HTR-8/SVneo (cell line): Measurements from ENCODE around the gene MS4A10.

Experiments used
- DNase-seq: peaks from one replicate; pipeline ENCODE4 v3.0.0; 2011; ENCODE audit warnings: low spot score, mixed read lengths; ENCODE audit not compliant: insufficient read length
- FAIRE-seq: peaks from 2 replicates; lab custom pipeline; 2011; peaks lifted over from hg19 to GRCh38; lab: Jason Lieb, UNC

The MS4A10 gene

GRCh38 chr11:60783911-60784310 lies 1.2 kb upstream of the MS4A10 start:
- DNase-seq: no peak
- FAIRE-seq: no peak

GRCh38 chr11:60785806-60786361 lies 751 bp downstream of the MS4A10 start:
- no peak for FAIRE-seq
- DNase-seq: no peak

- DNase-seq: no peak
These were observed 1.9 kb downstream of the MS4A10 start for GRCh38 chr11:60786811-60787567.

GRCh38 chr11:60788401-60789125 lies 3.4 kb downstream of the MS4A10 start:
- FAIRE-seq (no peak), DNase-seq (no peak)

More at GRCh38 chr11:60786811-60787567, 1.9 kb downstream of the MS4A10 start:
- FAIRE-seq: no peak

GRCh38 chr11:60790726-60791125 lies 5.6 kb downstream of the MS4A10 start:
- FAIRE-seq: no peak
- DNase-seq: no peak

GRCh38 chr11:60791153-60791933 lies 6.2 kb downstream of the MS4A10 start:
- DNase-seq (no peak), FAIRE-seq (no peak)

- FAIRE-seq: no peak
These were observed 7.4 kb downstream of the MS4A10 start for GRCh38 chr11:60792521-60792920.

GRCh38 chr11:60795291-60795690 lies 10.2 kb downstream of the MS4A10 start:
- FAIRE-seq: no peak
- no peak for DNase-seq

More at GRCh38 chr11:60792521-60792920, 7.4 kb downstream of the MS4A10 start:
- no peak for DNase-seq

GRCh38 chr11:60797846-60798630 lies 12.9 kb downstream of the MS4A10 start:
- DNase-seq (no peak), FAIRE-seq (no peak)

- FAIRE-seq (no peak), DNase-seq (no peak)
These were observed 13.5 kb downstream of the MS4A10 start for GRCh38 chr11:60798631-60799030.

GRCh38 chr11:60801194-60801593 lies 16.1 kb downstream of the MS4A10 start:
- FAIRE-seq (no peak), DNase-seq (no peak)

- no peak for FAIRE-seq
- DNase-seq: no peak
These were observed 18.3 kb downstream of the MS4A10 start for GRCh38 chr11:60803273-60803936.

- no peak for FAIRE-seq
These were observed 24.1 kb downstream of the MS4A10 start for GRCh38 chr11:60809249-60809648.

GRCh38 chr11:60809691-60810090 lies 24.6 kb downstream of the MS4A10 start:
- no peak for DNase-seq
- FAIRE-seq: no peak

More at GRCh38 chr11:60809249-60809648, 24.1 kb downstream of the MS4A10 start:
- no peak for DNase-seq

GRCh38 chr11:60810151-60810550 lies 25.0 kb downstream of the MS4A10 start:
- FAIRE-seq: no peak
- no peak for DNase-seq

- FAIRE-seq (no peak), DNase-seq (no peak)
These were observed 25.4 kb downstream of the MS4A10 start for GRCh38 chr11:60810569-60810968.

GRCh38 chr11:60813324-60813723 lies 28.2 kb downstream of the MS4A10 start:
- no peak for DNase-seq
- FAIRE-seq: no peak

- DNase-seq (no peak), FAIRE-seq (no peak)
These were observed 29.0 kb downstream of the MS4A10 start for GRCh38 chr11:60814112-60814511.

GRCh38 chr11:60816590-60817157 lies 31.5 kb downstream of the MS4A10 start:
- DNase-seq (no peak), FAIRE-seq (no peak)
